Measurements from ENCODE around the gene SLC26A8.
"Not testable (repeated sequence)": the region's sequence is repeated elsewhere in the genome, so short reads cannot be mapped to it uniquely, and the experiment has no call there.

SLC26A8 gene

DNA sequence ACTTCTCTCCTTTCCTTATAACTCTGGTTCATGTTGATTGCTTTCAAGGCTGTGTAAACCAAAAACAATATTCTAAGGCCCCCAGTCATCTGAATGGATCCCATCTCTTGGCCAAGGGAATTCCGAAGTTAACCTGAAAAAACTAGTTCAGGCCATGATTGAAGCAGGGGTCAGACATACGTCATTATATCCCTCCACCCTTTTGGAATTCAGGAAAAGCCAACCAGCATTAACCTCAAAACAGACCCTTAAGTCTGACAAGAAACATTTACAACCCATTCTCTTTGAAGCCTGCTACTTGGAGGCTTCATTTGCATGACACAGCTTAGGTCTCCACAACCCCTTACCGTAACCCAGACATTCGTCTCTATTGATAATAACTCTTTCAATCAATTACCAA, 39.7 kb downstream of the SLC26A8 start:
- Histone ChIP-seq H3K4me3 (ENCODE audit: low read depth, low read length) (no peak overlapping the region), H3K9ac (no peak overlapping the region), H3K27me3 (ENCODE audit: control insufficient read depth, insufficient read depth, low read length) (no peaks in the 10 kb centered on the region), H2AFZ (no peak overlapping the region), H3K9me3 (ENCODE audit: control insufficient read depth, low read length) (no peaks in the 10 kb centered on the region), H3K79me2 (no peaks in the 10 kb centered on the region), H3K27ac (no peak overlapping the region), H3K4me1 (no peaks in the 10 kb centered on the region), H3K4me2 (ENCODE audit: low read length) (no peak overlapping the region), H3K36me3 (ENCODE audit: control insufficient read depth, insufficient read depth, low read length) (no peaks in the 10 kb centered on the region)
- TF ChIP-seq, protein P1, sequence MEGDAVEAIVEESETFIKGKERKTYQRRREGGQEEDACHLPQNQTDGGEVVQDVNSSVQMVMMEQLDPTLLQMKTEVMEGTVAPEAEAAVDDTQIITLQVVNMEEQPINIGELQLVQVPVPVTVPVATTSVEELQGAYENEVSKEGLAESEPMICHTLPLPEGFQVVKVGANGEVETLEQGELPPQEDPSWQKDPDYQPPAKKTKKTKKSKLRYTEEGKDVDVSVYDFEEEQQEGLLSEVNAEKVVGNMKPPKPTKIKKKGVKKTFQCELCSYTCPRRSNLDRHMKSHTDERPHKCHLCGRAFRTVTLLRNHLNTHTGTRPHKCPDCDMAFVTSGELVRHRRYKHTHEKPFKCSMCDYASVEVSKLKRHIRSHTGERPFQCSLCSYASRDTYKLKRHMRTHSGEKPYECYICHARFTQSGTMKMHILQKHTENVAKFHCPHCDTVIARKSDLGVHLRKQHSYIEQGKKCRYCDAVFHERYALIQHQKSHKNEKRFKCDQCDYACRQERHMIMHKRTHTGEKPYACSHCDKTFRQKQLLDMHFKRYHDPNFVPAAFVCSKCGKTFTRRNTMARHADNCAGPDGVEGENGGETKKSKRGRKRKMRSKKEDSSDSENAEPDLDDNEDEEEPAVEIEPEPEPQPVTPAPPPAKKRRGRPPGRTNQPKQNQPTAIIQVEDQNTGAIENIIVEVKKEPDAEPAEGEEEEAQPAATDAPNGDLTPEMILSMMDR (IDR thresholded peaks at IDR 0.05), result no peak

GRCh38 chr6:35980991-35981645, 43.3 kb downstream of the SLC26A8 start:
- Histone ChIP-seq H3K79me2 (no peaks in the 10 kb centered on the region), H3K36me3 (ENCODE audit: control insufficient read depth, insufficient read depth, low read length) (no peaks in the 10 kb centered on the region), H3K4me1 (no peaks in the 10 kb centered on the region), H3K27me3 (ENCODE audit: control insufficient read depth, insufficient read depth, low read length) (no peaks in the 10 kb centered on the region), H3K4me2 (ENCODE audit: low read length) (no peak overlapping the region), H3K27ac (no peak overlapping the region), H2AFZ (no peak overlapping the region), H3K9ac (no peak overlapping the region), H3K4me3 (ENCODE audit: low read depth, low read length) (no peak overlapping the region), H3K9me3 (ENCODE audit: control insufficient read depth, low read length) (no peaks in the 10 kb centered on the region)
- TF ChIP-seq, protein P1 (IDR thresholded peaks at IDR 0.05), result no peak

GRCh38 chr6:35980126-35980525, 44.3 kb downstream of the SLC26A8 start:
- not testable (repeated sequence) for H2AFZ ChIP-seq; H3K9me3 ChIP-seq (ENCODE audit: control insufficient read depth, low read length); H3K4me3 ChIP-seq (ENCODE audit: low read depth, low read length); H3K79me2 ChIP-seq; H3K9ac ChIP-seq; H3K27me3 ChIP-seq (ENCODE audit: control insufficient read depth, insufficient read depth, low read length); H3K36me3 ChIP-seq (ENCODE audit: control insufficient read depth, insufficient read depth, low read length); H3K27ac ChIP-seq; H3K4me1 ChIP-seq; H3K4me2 ChIP-seq (ENCODE audit: low read length)

DNA sequence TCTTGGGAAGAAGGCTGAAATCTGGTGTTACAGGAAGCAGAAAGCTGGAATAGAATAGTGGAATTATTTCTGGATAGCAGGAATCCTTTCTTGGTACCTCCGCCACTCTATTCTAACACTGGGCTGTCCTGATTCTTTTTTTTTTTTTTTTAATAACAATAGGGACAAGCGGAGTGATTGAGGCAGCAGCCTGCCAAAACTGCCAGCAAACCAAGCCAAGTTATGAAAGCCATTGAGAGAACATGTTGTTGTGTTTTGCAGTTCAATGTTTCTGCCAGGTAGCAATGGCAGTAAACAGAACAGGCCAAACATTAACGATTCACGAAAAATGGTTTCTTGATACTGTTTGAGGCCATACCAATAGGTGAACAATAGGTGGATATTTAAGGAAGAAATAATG, 47.1 kb downstream of the SLC26A8 start:
- H3K36me3 ChIP-seq (ENCODE audit: control insufficient read depth, insufficient read depth, low read length), result no peaks in the 10 kb centered on the region
- no peak overlapping the region for H2AFZ ChIP-seq
- no peak overlapping the region for H3K9ac ChIP-seq
- no peaks in the 10 kb centered on the region for H3K79me2 ChIP-seq
- no peaks in the 10 kb centered on the region for H3K9me3 ChIP-seq (ENCODE audit: control insufficient read depth, low read length)
- no peaks in the 10 kb centered on the region for H3K4me1 ChIP-seq
- H3K4me3 ChIP-seq (ENCODE audit: low read depth, low read length), result no peak overlapping the region
- H3K4me2 ChIP-seq (ENCODE audit: low read length), result no peak overlapping the region
- no peaks in the 10 kb centered on the region for H3K27me3 ChIP-seq (ENCODE audit: control insufficient read depth, insufficient read depth, low read length)
- TF ChIP-seq, protein P1 (IDR thresholded peaks at IDR 0.05), result no peak
- H3K27ac ChIP-seq, result no peak overlapping the region

DNA sequence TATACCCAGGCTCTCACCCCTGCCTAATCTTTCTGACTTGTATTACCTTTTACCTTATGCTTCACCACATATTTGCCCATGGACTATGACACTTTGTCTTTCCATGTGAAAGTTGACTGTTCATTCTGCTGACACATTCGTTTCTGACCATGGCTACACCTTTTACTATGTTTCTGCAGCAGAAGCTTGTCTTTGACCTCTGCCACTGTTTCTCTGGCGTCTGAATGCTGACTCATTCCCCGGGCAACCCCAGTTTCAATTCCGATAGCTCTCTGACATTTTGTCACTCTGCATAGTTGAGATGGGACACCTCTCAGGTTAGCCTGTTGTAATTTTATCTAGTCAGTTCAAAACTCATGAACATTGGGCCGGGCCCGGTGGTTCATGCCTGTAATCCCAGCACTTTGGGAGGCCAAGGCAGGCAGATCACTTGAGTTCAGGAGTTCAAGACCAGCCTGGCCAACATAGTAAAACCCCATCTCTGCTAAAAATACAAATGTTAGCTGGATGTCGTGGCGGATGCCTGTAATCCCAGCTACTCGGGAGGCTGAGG, 50.7 kb downstream of the SLC26A8 start:
- Histone ChIP-seq H3K9me3 (ENCODE audit: control insufficient read depth, low read length) (no peaks in the 10 kb centered on the region), H3K36me3 (ENCODE audit: control insufficient read depth, insufficient read depth, low read length) (no peaks in the 10 kb centered on the region), H3K4me2 (ENCODE audit: low read length) (no peak overlapping the region), H3K4me1 (no peaks in the 10 kb centered on the region), H3K4me3 (ENCODE audit: low read depth, low read length) (no peak overlapping the region), H3K27ac (no peak overlapping the region), H3K79me2 (no peaks in the 10 kb centered on the region), H2AFZ (no peak overlapping the region), H3K9ac (no peak overlapping the region), H3K27me3 (ENCODE audit: control insufficient read depth, insufficient read depth, low read length) (no peaks in the 10 kb centered on the region)
- TF ChIP-seq, protein P1 (IDR thresholded peaks at IDR 0.05), result no peak
